GM13977 (cell line): Measurements from ENCODE around the gene LARP1.

Source experiments
- DNase-seq: peaks from one replicate; pipeline ENCODE4 v3.0.0; 2012; ENCODE audit warnings: low spot score
- CTCF ChIP-seq: IDR thresholded peaks from 2 replicates; pipeline ENCODE4 v1.5.1; 2012; ENCODE audit warnings: mild to moderate bottlenecking, control low read depth; ENCODE audit not compliant: insufficient read depth; ENCODE audit errors: extremely low read depth, missing control alignments
- in situ Hi-C: fragments of 300-500 bp; cut with MboI; formaldehyde crosslinking; loops from one replicate; pipeline ENCODE4 v1.12.0; 2022; ENCODE audit warnings: low sequenced_read_pairs, low pct_unique_long_range_greater_than_20kb, mixed read lengths, inconsistent platforms; ENCODE audit not compliant: unreplicated experiment

Gene LARP1

GRCh38 chr5:154811653-154812465 is 56.7 kb downstream of the LARP1 start:
- peak; percentile 81 for TF ChIP-seq CTCF
- in situ Hi-C loops, result loop anchor here (10.0 kb wide), 1 partner anchor 157 kb away; no protein-coding TSS in a partner anchor
- DNase-seq, result peak; percentile 64

DNA sequence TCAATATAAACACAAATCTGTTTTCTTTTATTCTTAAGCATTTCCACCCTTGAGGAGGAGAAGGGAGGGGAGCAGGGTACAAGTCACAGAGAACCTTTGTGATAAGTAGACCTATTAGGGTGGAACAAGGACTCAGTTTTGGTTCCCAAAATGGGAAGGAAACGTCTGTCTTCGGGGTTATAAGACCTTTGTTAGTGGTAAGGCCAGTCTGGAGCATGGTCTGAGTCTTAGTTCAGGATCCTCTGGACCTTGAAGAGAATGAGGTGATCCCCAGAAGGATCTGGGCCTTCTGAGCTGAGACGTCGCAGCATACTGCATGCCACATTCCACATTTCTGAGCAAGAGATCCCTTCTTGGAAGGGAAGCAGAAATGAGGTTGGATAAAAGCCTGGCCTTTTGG is 58.0 kb downstream of the LARP1 start:
- no peak for TF ChIP-seq CTCF
- in situ Hi-C loops, result loop anchor here (10.0 kb wide), 1 partner anchor 158 kb away; no protein-coding TSS in a partner anchor
- no peak for DNase-seq

GRCh38 chr5:154813736-154814135 is 58.6 kb downstream of the LARP1 start:
- DNase-seq, result no peak
- peak; percentile 12 for TF ChIP-seq CTCF
- in situ Hi-C loops, result loop anchor here (10.0 kb wide), 1 partner anchor 159 kb away; no protein-coding TSS in a partner anchor

DNA sequence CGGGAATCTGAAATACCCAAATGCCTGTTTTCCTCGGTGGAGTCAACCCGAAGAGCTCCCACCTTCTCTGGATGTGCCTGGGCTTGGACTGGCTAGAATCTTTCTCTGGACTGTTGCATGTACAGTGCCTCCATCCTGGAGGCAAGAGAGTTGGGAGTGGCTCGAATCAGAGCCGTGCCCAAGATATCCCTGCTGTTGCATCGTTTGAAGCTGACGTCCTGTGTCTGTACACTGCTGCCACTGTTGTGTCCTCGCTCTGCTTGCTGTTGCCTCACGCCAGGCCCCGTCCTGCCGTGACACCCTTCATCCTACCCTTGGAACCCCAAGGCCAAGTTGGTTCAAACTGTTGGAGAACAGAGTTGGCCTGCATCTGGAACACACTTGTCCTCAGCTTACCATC is 59.8 kb downstream of the LARP1 start:
- DNase-seq, result no peak
- in situ Hi-C loops, result loop anchor here (10.0 kb wide), 1 partner anchor 160 kb away; no protein-coding TSS in a partner anchor
- no peak for TF ChIP-seq CTCF

GRCh38 chr5:154815684-154816247 is 60.6 kb downstream of the LARP1 start:
- DNase-seq, result no peak
- in situ Hi-C loops, result loop anchor here (10.0 kb wide), 1 partner anchor 161 kb away; no protein-coding TSS in a partner anchor

More at GRCh38 chr5:154815684-154816247, 60.6 kb downstream of the LARP1 start:
- no peak for TF ChIP-seq CTCF
